Neural progenitor cell (in vitro differentiated cells): Measurements from ENCODE around the gene AK1. TPM values are rescaled to one million over a fixed set of nuclear protein-coding genes. Genes with fewer than 3 reads are reported as not detected.

ENCODE experiments used
- DNase-seq: peaks from one replicate; pipeline ENCODE4 v3.0.0-alpha.2; 2016; ENCODE audit warnings: low spot score
- H2AFZ ChIP-seq: fragments of 200-600 bp; sonication (generic); replicated peaks from 2 replicates; pipeline ENCODE4 v1.6.1; 2016; ENCODE audit warnings: antibody characterized with exemption
- H3F3A ChIP-seq: fragments of 200-600 bp; sonication (generic); 2 replicates; pipeline ENCODE4 v1.6.1; 2016; ENCODE audit warnings: antibody characterized with exemption, low read depth
- H3K27ac ChIP-seq: fragments of 200-600 bp; sonication (generic); 2 replicates; pipeline ENCODE4 v1.5.1; 2016; ENCODE audit warnings: mild to moderate bottlenecking
- H3K27me3 ChIP-seq: fragments of 200-600 bp; sonication (generic); 2 replicates; pipeline ENCODE4 v1.6.1; 2016; ENCODE audit warnings: mild to moderate bottlenecking, moderate library complexity
- H3K36me3 ChIP-seq: fragments of 200-600 bp; sonication (generic); 2 replicates; pipeline ENCODE4 v1.5.1; 2016
- H3K4me1 ChIP-seq: fragments of 200-600 bp; sonication (generic); 2 replicates; pipeline ENCODE4 v1.6.1; 2016; ENCODE audit warnings: mixed run types
- H3K4me2 ChIP-seq: fragments of 200-600 bp; sonication (generic); 2 replicates; pipeline ENCODE4 v1.6.1; 2016
- H3K4me3 ChIP-seq: fragments of 200-600 bp; sonication (generic); 2 replicates; pipeline ENCODE4 v1.5.1; 2016
- H3K79me2 ChIP-seq: fragments of 200-600 bp; sonication (generic); 2 replicates; pipeline ENCODE4 v1.6.1; 2016; ENCODE audit warnings: low read depth
- H3K9ac ChIP-seq: fragments of 200-600 bp; sonication (generic); 2 replicates; pipeline ENCODE4 v1.6.1; 2016
- H3K9me3 ChIP-seq: fragments of 200-600 bp; sonication (generic); 2 replicates; pipeline ENCODE4 v1.5.1; 2016; ENCODE audit warnings: low read depth
- H4K20me1 ChIP-seq: fragments of 200-600 bp; sonication (generic); 2 replicates; pipeline ENCODE4 v1.6.1; 2016; ENCODE audit warnings: low read depth
- H3K27ac Mint-ChIP-seq: 3 replicates; pipeline ENCODE4 v1.8.0; 2021; ENCODE audit warnings: mixed read lengths
- H3K27me3 Mint-ChIP-seq: 2 replicates; pipeline ENCODE4 v1.8.0; 2022; ENCODE audit warnings: low read depth, mild to moderate bottlenecking, inconsistent platforms, moderate library complexity, mixed read lengths; ENCODE audit not compliant: insufficient read depth
- H3K36me3 Mint-ChIP-seq: 3 replicates; pipeline ENCODE4 v1.8.0; 2021; ENCODE audit warnings: mixed read lengths
- H3K4me1 Mint-ChIP-seq: 3 replicates; pipeline ENCODE4 v1.8.0; 2021; ENCODE audit warnings: mixed read lengths
- H3K4me3 Mint-ChIP-seq: 3 replicates; pipeline ENCODE4 v1.8.0; 2021; ENCODE audit warnings: mild to moderate bottlenecking, moderate library complexity, mixed read lengths
- H3K9me3 Mint-ChIP-seq: 3 replicates; pipeline ENCODE4 v1.8.0; 2020; ENCODE audit warnings: mixed read lengths
- EZH2 ChIP-seq: fragments of 200-600 bp; sonication (generic); IDR thresholded peaks from 2 replicates; pipeline ENCODE4 v1.6.1; 2017; ENCODE audit warnings: antibody characterized with exemption, mild to moderate bottlenecking, moderate library complexity
- EZH2phosphoT487 ChIP-seq: fragments of 200-600 bp; sonication (generic); IDR thresholded peaks from 2 replicates; pipeline ENCODE4 v1.6.1; 2017; ENCODE audit warnings: antibody characterized with exemption
- total RNA-seq: library from RNA; depleted of rRNA; stranded (reverse); fragments of >200 nt; gene quantifications from 2 replicates; pipeline ENCODE4 v1.2.3, GENCODE V29; 2015; ENCODE audit warnings: low replicate concordance
- TF ChIP-seq, protein P1 (sequence below): fragments of 200-600 bp; sonication (generic); IDR thresholded peaks from 2 replicates; pipeline ENCODE4 v1.5.1; 2017; ENCODE audit warnings: antibody characterized with exemption, mild to moderate bottlenecking

Gene AK1
- total RNA-seq, 1 donor from 2014 or later = 25.6 TPM

DNA sequence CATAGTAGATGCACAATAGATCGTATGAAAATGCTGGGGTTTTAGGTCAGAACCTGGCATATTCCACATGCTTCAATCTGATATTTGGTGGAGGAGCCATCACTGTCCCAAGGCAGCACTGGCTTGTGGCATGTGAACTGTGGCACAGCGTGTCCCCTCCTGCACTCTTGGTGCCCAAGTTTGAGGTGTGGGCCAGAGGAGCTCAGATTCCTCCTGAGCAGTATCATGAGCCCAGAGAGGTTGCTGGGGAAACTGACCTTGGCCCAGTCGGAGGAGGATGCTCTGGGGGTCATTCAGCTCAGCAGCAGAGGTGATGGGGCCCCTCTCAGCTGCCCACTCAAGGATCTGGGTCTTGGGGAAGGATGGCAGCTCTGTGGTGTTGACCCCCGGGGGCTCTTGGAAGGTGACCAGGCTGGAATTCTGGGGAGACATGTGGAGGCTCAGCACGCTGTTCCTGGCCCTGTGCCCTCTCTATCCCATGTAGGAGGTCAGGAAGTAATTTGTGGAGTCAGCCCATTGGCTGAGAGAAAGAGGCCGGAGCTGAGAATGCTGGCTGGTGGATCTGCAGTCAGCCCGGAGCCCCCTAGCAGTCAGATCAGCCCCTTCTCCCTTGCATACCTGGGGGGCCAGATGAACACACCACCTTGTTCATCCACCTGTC is 51.1 kb downstream of the AK1 start:
- Mint-ChIP-seq H3K27ac (no peak overlapping the region), H3K9me3 (no peaks in the 10 kb centered on the region), H3K4me1 (peaks cover 28% of the 10 kb centered on the region), H3K27me3 (peaks cover 8% of the 10 kb centered on the region), H3K4me3 (peak overlapping the region; percentile 50), H3K36me3 (no peaks in the 10 kb centered on the region)
- no peaks in the 10 kb centered on the region for H4K20me1 ChIP-seq
- no peak overlapping the region for H2AFZ ChIP-seq
- no peaks in the 10 kb centered on the region for H3K9me3 ChIP-seq
- H3K4me2 ChIP-seq = peak overlapping the region; percentile 59
- no peaks in the 10 kb centered on the region for H3K36me3 ChIP-seq
- H3K4me3 ChIP-seq = no peak overlapping the region
- H3K9ac ChIP-seq = no peak overlapping the region
- DNase-seq = no peak
- TF ChIP-seq EZH2phosphoT487 = no peak
- TF ChIP-seq, protein P1, sequence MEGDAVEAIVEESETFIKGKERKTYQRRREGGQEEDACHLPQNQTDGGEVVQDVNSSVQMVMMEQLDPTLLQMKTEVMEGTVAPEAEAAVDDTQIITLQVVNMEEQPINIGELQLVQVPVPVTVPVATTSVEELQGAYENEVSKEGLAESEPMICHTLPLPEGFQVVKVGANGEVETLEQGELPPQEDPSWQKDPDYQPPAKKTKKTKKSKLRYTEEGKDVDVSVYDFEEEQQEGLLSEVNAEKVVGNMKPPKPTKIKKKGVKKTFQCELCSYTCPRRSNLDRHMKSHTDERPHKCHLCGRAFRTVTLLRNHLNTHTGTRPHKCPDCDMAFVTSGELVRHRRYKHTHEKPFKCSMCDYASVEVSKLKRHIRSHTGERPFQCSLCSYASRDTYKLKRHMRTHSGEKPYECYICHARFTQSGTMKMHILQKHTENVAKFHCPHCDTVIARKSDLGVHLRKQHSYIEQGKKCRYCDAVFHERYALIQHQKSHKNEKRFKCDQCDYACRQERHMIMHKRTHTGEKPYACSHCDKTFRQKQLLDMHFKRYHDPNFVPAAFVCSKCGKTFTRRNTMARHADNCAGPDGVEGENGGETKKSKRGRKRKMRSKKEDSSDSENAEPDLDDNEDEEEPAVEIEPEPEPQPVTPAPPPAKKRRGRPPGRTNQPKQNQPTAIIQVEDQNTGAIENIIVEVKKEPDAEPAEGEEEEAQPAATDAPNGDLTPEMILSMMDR = no peak
- no peak for TF ChIP-seq EZH2
- H3K79me2 ChIP-seq = no peaks in the 10 kb centered on the region
- peaks cover 4% of the 10 kb centered on the region for H3K4me1 ChIP-seq
- no peak overlapping the region for H3K27ac ChIP-seq
- peaks cover 27% of the 10 kb centered on the region for H3K27me3 ChIP-seq
- peaks cover 30% of the 10 kb centered on the region for H3F3A ChIP-seq

- Mint-ChIP-seq H3K27me3 (peaks cover 6% of the 10 kb centered on the region), H3K36me3 (no peaks in the 10 kb centered on the region), H3K4me1 (peaks cover 24% of the 10 kb centered on the region), H3K4me3 (peak overlapping the region; percentile 50), H3K27ac (no peak overlapping the region), H3K9me3 (no peaks in the 10 kb centered on the region)
- Histone ChIP-seq H3K36me3 (no peaks in the 10 kb centered on the region), H3K79me2 (no peaks in the 10 kb centered on the region), H3K4me1 (peaks cover 4% of the 10 kb centered on the region), H3K4me3 (peak overlapping the region; percentile 20), H3K4me2 (peak overlapping the region; percentile 59), H3K27ac (no peak overlapping the region), H2AFZ (no peak overlapping the region), H3K9ac (no peak overlapping the region), H3F3A (peaks cover 30% of the 10 kb centered on the region), H4K20me1 (no peaks in the 10 kb centered on the region), H3K27me3 (peaks cover 27% of the 10 kb centered on the region), H3K9me3 (no peaks in the 10 kb centered on the region)
- peak; percentile 92 for DNase-seq
- TF ChIP-seq, protein P1 = peak; percentile 65
- TF ChIP-seq EZH2phosphoT487 = no peak
Observed at GRCh38 chr9:127825319-127826051, 52.0 kb downstream of the AK1 start.

GRCh38 chr9:127822108-127822507 is 55.4 kb downstream of the AK1 start:
- Histone ChIP-seq H3K9me3 (no peaks in the 10 kb centered on the region), H4K20me1 (no peaks in the 10 kb centered on the region), H3K36me3 (no peaks in the 10 kb centered on the region), H3K27ac (no peak overlapping the region), H3K4me2 (no peak overlapping the region), H2AFZ (no peak overlapping the region), H3K79me2 (no peaks in the 10 kb centered on the region), H3K4me3 (no peak overlapping the region), H3K4me1 (no peaks in the 10 kb centered on the region), H3K27me3 (peaks cover 15% of the 10 kb centered on the region), H3K9ac (no peak overlapping the region), H3F3A (peaks cover 16% of the 10 kb centered on the region)
- H3K27me3 Mint-ChIP-seq = peaks cover 10% of the 10 kb centered on the region
- no peaks in the 10 kb centered on the region for H3K9me3 Mint-ChIP-seq
- H3K4me1 Mint-ChIP-seq = peaks cover 10% of the 10 kb centered on the region
- TF ChIP-seq, protein P1 = no peak
- no peak for TF ChIP-seq EZH2phosphoT487
- no peak for TF ChIP-seq EZH2
- H3K4me3 Mint-ChIP-seq = no peak overlapping the region
- no peaks in the 10 kb centered on the region for H3K36me3 Mint-ChIP-seq
- no peak overlapping the region for H3K27ac Mint-ChIP-seq
- DNase-seq = no peak
